GM18507 (cell line): ENCODE results near the gene SLC32A1.

Experiments used
- DNase-seq: peaks from one replicate; pipeline ENCODE4 v3.0.0; 2011; ENCODE audit warnings: low read depth; ENCODE audit not compliant: insufficient read length; ENCODE audit errors: extremely low spot score
- FAIRE-seq: peaks from 2 replicates; lab custom pipeline; 2011; peaks lifted over from hg19 to GRCh38; lab: Jason Lieb, UNC

Gene SLC32A1

DNA sequence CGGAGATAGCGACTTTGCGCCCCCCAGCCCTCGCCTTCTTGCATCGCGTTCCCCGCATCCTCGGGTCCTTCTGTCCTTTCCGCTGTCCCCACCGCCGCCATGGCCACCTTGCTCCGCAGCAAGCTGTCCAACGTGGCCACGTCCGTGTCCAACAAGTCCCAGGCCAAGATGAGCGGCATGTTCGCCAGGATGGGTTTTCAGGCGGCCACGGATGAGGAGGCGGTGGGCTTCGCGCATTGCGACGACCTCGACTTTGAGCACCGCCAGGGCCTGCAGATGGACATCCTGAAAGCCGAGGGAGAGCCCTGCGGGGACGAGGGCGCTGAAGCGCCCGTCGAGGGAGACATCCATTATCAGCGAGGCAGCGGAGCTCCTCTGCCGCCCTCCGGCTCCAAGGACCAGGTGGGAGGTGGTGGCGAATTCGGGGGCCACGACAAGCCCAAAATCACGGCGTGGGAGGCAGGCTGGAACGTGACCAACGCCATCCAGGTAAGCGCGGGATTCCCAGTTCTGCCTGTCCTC lies 401 bp downstream of the SLC32A1 start:
- DNase-seq (no peak), FAIRE-seq (no peak)

DNA sequence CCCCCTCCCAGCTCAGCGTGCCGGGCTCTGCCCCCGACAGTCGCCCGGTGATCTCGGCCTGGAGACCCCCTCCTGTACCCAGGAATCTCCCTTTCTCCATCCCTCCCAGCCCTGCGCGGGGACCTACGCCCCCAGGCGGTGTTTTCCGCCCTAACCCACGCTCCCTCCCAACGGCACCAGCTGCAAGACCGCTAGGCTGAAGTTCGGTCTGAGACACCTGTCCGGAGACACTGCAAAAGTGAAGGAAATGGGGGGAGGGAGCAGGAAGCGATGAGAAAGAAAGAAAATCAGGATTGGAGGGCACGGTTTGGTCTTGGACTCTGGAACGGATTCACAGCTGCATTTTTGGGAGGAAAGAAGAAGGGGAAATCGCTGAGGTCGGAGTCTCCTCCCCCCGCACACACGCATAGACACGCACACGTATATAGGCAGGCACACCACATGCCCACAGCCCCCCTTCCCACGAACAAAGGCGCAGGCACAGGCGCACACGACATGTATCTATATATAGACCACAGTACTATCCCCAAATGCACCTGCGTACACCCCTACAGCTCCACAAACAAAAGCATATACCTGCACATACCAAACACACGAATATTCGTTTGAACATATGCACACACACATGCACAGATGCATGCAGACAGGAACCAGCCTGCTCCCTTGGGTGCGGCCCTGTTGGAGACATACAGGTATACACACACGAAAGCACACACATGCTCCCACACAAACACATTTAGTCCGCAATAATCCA lies 1.0 kb downstream of the SLC32A1 start:
- DNase-seq = no peak
- FAIRE-seq = no peak

DNA sequence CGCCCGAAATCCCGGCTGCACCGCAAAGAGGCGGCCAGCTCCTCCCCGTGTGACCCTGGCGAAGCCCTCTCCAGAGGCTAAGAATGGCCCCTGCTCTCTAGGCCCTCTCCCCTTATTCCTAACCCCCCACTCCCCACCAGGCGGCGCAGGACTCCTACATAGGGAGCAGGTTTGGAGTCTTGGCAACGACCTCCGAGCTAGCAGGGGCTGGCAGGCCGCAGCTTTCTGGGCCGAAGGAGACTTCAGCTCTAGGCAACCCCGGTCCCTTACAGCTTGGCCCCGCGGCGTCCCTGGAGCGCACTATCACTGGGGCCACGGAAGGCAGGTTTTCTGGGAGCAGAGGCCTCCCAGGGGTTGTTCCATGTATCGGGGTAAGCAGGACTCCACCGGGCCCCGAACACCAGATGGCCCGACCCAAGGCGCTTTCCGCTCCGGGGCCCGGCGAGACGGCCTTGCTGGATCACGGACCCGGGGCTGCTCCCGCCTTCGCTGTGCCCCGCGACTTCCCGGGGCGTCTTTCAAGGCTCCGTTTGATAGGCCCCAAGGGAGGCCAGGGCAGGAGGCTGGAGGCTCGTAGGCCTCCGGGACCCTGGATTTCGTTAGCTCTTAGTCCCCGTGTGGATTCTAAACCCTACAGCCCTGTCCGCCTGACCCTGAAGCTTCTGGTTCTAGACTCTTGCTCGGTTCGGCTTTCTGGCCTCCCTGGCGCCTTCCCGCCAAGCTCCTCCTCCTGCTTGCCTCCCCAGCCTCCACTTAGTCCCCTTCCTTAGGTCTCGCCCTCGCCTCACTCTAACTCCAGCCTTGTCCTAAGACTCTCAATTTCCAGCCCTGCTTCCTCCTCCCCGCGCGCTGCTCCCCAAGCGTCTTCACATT lies 1.9 kb downstream of the SLC32A1 start:
- FAIRE-seq (no peak), DNase-seq (no peak)

DNA sequence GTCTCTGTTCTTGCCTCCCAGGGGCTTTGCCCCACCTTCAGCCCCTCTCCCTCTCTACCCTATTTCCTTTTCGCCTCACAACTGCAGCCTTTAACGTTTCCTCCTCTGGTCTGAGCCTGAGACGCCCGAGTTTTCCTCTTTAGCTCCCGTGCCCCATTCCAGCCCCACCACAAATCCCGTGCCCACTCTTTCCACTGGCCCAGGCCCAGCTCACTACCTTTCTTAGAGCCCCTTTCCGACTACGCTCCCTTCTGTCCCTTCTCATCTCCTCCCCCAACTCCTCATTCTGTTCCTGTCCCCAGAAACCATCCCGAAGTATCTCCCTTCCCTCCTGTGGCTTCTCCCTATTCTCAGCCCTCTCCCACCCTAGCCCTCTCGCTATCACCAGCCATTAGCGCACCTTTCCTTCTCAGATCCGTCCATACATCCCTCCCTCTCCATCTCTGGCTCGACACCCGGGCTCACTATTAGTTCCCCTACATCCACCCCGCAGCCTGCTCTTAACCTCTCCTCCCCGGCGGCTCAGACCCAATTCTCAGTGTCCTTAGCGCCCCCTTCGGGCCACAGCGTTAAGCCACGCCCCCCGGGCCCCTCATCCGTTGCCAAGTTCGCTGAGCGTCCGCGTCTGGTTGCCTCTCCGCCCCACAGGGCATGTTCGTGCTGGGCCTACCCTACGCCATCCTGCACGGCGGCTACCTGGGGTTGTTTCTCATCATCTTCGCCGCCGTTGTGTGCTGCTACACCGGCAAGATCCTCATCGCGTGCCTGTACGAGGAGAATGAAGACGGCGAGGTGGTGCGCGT lies 2.7 kb downstream of the SLC32A1 start:
- no peak for FAIRE-seq
- no peak for DNase-seq

DNA sequence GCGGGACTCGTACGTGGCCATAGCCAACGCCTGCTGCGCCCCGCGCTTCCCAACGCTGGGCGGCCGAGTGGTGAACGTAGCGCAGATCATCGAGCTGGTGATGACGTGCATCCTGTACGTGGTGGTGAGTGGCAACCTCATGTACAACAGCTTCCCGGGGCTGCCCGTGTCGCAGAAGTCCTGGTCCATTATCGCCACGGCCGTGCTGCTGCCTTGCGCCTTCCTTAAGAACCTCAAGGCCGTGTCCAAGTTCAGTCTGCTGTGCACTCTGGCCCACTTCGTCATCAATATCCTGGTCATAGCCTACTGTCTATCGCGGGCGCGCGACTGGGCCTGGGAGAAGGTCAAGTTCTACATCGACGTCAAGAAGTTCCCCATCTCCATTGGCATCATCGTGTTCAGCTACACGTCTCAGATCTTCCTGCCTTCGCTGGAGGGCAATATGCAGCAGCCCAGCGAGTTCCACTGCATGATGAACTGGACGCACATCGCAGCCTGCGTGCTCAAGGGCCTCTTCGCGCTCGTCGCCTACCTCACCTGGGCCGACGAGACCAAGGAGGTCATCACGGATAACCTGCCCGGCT lies 3.4 kb downstream of the SLC32A1 start:
- no peak for DNase-seq
- no peak for FAIRE-seq

DNA sequence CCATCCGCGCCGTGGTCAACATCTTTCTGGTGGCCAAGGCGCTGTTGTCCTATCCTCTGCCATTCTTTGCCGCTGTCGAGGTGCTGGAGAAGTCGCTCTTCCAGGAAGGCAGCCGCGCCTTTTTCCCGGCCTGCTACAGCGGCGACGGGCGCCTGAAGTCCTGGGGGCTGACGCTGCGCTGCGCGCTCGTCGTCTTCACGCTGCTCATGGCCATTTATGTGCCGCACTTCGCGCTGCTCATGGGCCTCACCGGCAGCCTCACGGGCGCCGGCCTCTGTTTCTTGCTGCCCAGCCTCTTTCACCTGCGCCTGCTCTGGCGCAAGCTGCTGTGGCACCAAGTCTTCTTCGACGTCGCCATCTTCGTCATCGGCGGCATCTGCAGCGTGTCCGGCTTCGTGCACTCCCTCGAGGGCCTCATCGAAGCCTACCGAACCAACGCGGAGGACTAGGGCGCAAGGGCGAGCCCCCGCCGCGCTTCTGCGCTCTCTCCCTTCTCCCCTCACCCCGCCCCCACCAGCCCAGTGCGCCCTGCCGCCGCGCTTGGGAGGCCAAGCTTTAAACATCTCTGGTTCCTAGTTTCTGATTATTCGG lies 4.0 kb downstream of the SLC32A1 start:
- FAIRE-seq (no peak), DNase-seq (no peak)

DNA sequence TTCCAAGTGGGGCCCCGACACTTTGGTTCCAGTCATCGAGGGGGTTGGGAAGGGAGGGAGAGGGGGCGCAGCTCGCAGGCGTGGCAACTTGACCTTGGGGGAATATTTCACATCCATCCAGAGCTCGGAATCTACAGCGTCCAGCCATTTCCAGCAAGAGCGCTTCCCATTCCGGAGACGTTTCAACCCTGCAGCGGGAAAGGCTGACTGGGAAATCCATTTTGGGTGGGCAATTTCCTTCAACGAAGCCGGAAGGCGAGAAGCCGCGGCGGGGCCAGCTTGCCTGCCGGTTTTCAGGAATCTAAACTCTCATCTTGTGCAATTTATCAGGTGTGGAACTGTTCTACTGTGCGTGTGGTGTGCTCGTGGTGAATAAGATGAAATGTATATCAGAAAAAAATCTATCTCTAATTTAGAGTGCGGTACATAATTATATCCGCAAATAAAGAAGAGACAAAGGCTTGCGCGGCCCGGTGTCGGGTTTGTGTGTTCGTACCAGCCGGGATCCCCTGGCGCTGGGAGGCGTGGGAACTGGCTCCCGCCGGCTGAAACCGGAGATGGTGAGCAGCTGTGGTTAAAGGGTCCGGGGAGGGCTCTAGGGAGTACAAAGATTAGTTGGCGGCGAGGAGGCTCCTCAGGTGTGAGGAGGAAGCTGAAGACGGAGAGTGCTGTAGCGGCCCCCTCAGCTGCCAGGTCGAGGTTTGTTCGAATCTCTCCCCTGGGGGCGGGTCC lies 4.8 kb downstream of the SLC32A1 start:
- DNase-seq (no peak), FAIRE-seq (no peak)

DNA sequence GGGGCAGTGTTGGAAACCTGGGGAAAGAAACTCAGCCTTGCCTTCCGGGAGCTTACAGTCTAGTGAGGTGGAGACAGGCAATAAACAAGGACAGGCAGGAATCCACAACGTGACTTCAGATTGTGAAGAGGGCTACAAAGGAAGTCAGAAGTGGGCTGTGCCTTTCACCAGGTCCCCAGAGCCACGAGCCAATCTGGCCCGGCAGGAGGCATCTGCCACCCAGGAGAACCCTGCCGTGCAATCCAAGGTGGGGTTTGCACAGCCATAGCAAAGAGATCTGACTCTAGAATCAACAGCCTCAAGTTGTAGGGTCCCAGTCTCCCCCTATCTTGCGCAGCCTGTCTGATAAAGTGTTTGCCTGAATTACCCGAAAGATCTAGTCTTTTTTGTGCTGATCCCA lies 5.5 kb downstream of the SLC32A1 start:
- DNase-seq (no peak), FAIRE-seq (no peak)

DNA sequence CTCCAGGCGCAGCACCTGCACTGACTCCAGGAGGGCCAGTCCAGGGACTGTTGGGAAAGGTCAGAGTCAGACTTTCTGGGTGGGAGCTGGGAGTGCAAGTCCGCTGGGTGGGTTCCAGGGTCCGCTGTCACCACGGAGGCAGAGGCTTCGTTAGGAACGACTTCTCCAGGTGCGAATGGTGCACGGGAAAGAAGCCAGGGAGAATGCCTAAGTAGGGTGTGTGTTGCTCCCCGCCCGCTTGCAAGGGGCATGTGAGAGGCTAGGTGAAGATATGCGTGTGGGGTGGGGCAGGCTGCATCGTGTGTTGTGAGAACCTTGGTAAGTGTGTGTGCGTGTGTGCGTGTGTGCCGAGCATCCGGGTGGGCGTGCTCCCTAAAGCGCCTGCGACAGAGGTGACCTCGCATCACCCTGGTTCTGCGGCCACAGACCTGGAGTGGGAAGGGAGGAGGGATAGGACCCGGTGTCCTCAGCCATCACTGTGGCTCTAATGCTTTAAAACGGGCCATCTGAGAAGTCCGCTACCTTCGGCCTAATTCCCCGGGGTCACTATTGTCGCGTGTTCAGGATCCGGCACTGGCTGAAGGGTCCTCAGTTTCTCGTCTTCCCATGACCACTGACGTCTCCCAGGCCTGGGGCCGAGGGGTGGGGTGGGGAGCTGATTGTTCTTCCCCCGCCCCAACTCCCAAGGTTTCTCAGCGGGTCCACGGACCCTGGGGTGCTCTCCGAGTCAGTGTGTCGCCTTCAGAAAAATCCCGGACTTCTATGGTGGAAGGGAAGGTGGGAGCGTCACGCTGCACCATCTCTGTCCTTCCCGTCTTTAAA lies 6.1 kb downstream of the SLC32A1 start:
- FAIRE-seq = no peak
- no peak for DNase-seq

DNA sequence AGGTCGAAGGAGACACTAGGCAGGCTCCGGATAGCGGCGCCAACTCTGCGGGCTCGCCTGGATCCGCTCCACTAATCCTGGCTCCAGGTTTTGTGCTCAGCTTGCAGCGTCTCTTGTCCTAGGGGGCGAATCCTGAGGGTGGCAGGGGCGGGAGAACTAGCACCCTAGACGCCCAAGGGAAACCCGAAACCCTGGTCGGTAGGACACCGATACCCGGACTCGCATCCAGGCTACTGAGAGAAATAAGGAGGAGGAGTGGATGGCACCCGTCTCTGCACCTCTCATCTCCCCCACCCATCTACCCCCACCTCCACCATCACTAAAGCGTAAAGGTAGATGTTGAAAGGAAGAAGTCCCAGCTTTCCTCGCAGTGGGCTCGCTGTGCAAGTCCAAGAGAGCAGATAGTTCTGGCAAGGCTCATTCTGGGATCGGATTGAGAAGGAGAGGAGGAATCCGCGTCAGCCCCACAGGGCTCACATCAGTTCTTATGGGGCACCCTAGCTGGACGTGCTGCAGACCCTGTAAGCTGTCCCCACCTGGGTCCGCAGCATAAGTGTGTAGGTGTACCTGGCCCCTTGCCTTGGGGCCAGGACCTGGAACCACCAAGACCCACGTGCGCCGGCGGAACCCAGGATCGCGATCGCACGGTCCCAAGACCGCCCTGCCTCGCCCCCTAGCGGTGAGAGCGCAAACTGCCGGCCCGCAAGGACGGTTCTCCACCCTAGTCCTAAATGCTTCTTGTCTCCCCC lies 6.9 kb downstream of the SLC32A1 start:
- DNase-seq = no peak
- peak; percentile 69 for FAIRE-seq

DNA sequence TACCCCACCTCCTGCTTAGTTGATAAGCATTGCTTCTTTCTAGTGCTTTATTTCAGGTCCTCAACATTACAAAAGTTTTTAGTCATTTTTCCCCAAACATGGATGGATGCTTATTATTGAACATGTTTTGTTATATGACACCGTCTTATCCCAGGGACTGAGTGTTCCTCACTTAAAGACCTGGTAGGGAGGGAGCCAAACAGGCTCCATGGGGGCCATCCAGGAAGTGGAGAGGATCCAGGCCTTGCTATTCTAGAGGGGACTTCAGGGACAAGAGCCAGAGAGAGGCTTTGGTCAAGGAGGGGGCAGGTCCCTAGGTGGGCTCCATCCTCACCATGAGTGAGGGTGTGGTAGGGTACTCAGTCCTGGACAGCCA lies 7.4 kb downstream of the SLC32A1 start:
- DNase-seq = no peak
- no peak for FAIRE-seq

DNA sequence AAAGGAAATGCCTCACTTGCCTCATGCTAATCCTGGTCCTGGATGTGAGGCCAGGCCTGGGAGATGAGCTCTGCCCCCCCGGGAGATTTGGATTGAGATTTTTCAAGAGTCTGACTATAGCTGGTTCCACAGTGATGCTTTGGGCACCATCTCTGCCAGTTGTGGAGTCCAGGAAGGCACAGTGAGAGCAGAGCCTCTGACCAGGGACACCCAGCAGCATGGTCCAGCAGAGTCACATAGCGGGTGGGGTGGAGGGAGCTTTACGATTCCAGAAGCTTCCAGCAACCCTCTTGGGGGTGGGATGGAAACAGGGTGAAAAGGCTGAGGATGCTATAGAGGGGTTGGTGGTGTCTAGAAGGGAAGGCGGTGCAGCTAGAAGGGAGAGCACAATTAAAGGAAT lies 8.7 kb downstream of the SLC32A1 start:
- FAIRE-seq = no peak

DNA sequence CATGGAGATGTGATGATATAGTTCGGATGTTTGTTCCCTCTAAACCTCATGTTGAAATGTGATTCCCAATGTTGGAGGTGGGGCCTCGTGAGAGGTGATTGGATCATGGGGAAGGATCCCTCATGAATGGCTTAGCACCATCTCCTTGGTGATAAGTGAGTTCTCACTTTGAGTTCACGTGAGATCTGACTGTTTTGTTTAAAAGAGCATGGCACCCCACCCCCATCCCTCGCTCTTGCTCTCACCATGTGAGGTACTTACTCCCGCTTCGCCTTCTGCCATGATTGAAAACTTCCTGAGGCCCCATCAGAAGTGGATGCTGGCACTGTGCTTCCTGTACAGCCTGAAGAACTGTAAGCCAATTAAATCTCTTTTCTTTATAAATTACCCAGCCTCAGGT lies 10.9 kb downstream of the SLC32A1 start:
- FAIRE-seq (no peak), DNase-seq (no peak)

More for the DNA sequence above, 8.7 kb downstream of the SLC32A1 start:
- DNase-seq = no peak

DNA sequence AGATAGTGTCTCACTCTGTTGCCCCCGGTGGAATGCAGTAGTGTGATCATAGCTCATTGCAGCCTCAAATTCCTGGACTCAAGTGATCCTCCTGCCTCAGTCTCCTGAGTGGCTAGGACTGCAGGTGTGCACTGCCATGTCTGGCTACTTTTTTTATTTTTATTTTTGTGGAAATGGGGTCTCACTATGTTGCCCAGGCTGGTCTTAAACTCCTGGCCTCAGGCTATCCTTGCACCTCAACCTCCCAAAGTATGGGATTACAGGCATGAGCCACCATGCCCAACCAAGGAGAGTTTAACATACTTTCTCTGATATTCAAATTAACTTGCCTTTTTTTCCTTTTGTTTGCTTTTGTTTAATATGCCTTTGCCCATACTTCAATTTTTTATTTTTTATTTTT lies 13.6 kb downstream of the SLC32A1 start:
- FAIRE-seq (no peak), DNase-seq (no peak)

DNA sequence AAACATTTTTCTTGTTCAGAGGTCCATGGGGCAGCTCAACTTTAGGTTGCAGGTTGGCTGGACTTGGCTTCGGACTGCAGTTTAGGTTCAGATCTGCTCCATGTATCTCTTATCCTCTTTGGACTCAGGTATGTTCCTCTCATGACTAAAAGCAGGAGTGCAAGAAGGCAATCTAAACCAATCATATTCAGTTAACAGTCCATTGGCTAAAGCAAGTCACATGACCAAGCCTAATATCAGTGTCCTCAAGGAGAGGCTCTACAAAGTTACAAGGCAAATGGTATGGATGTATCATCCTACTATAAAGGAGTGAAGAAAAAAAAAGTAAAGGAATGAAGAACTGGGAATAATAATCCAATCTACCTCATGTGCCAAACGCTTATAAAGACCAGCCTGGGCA lies 21.5 kb downstream of the SLC32A1 start:
- DNase-seq (no peak), FAIRE-seq (no peak)

DNA sequence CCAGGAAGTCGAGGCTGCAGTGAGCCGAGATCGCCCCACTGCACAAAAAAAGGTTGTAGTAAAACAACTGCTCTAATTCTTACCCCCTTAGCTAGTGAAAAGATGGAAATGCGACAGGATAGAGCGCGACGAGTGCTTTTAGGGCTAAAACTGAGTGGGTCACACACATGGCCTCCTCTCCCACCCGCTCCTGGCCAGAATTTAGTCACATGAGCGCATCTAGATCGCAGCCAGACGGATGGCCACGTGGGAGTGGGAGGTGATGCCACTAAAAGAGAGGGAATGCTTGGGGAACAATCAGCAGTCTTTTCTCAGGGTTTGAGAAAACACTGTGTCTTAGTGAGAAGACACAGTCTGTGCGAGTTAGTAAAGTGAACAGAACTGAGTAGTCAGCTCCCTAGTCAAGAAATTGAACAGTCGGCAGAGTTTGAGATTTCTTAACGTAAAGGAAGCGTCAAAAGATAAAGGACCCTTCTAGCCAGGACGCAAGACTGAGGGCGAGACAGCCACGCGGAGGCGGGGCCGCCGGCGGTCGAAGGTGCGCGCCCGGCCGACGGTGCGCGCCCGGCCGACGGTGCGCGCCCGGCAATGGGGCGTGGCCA lies 23.3 kb downstream of the SLC32A1 start:
- FAIRE-seq (no peak), DNase-seq (no peak)
